Measurements from ENCODE around the gene FLT4. TPM values are rescaled to one million over a fixed set of nuclear protein-coding genes. Genes with fewer than 3 reads are reported as not detected.

FLT4 gene
- total and polyA plus RNA-seq, 7 donors = 0.23 to 16.9 (median 6.2) TPM

DNA sequence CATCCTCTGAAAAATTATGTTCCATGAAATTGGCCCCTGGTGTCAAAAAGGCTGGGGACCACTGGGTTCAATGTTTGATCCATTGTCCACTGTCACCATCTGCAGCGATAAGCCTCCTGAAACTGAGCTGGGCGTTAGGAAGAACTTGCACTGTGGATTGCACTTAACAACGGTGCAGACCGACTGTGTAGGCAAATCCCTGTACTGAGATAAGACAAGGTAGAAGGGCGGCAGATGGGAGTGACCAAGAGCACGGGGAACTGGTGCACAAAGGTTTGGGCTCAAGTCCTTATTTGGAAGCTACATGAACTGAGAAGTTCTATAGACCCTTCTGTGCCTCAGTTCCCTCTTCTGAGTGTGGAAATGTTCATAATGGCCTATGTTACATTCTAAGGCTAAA, 41.6 kb upstream of the FLT4 start:
- Histone ChIP-seq H3K4me3 (no peak overlapping the region), H3K9me3 (peaks cover 0 to 6% (median 0%) of the 10 kb centered on the region in 4 donors), H3K4me1 (no peaks in the 10 kb centered on the region), H3K27ac (no peak overlapping the region), H3K27me3 (peaks cover 0 to 29% (median 4%) of the 10 kb centered on the region in 3 donors), H3K36me3 (no peaks in the 10 kb centered on the region)
- DNase-seq = no peak
- intact Hi-C loops (cut with DNase I) = no loop called here
- TF ChIP-seq EP300 (IDR thresholded peaks at IDR 0.05) (no peak), POLR2A (IDR thresholded peaks at IDR 0.05) (no peak), POLR2AphosphoS5 (IDR thresholded peaks at IDR 0.05) (no peak)
- TF ChIP-seq, protein P1, sequence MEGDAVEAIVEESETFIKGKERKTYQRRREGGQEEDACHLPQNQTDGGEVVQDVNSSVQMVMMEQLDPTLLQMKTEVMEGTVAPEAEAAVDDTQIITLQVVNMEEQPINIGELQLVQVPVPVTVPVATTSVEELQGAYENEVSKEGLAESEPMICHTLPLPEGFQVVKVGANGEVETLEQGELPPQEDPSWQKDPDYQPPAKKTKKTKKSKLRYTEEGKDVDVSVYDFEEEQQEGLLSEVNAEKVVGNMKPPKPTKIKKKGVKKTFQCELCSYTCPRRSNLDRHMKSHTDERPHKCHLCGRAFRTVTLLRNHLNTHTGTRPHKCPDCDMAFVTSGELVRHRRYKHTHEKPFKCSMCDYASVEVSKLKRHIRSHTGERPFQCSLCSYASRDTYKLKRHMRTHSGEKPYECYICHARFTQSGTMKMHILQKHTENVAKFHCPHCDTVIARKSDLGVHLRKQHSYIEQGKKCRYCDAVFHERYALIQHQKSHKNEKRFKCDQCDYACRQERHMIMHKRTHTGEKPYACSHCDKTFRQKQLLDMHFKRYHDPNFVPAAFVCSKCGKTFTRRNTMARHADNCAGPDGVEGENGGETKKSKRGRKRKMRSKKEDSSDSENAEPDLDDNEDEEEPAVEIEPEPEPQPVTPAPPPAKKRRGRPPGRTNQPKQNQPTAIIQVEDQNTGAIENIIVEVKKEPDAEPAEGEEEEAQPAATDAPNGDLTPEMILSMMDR (IDR thresholded peaks at IDR 0.05) = no peak
- 69 to 75% methylated on average over 6 of the region's 6 CpGs for WGBS, 2 donors

- H3K27me3 ChIP-seq = peaks cover 0 to 29% (median 4%) of the 10 kb centered on the region in 3 donors
- no peaks in the 10 kb centered on the region for H3K36me3 ChIP-seq
- H3K4me1 ChIP-seq = no peaks in the 10 kb centered on the region
- WGBS, 2 donors = 52 to 63% methylated on average over 6 of the region's 6 CpGs
- peaks cover 0 to under 1% (median 0%) of the 10 kb centered on the region in 4 donors for H3K9me3 ChIP-seq
- H3K27ac ChIP-seq = no peak overlapping the region
- no peak for TF ChIP-seq EP300 (IDR thresholded peaks at IDR 0.05)
- TF ChIP-seq POLR2A (IDR thresholded peaks at IDR 0.05) = no peak
- TF ChIP-seq, protein P1 (IDR thresholded peaks at IDR 0.05) = no peak
- no peak for TF ChIP-seq POLR2AphosphoS5 (IDR thresholded peaks at IDR 0.05)
- DNase-seq = no peak
- intact Hi-C loops (cut with DNase I) = no loop called here
- no peak overlapping the region for H3K4me3 ChIP-seq
Observed at GRCh38 chr5:180690562-180690961, 41.2 kb upstream of the FLT4 start.

- H3K27me3 ChIP-seq = peaks cover 0 to 32% (median 4%) of the 10 kb centered on the region in 3 donors
- no peaks in the 10 kb centered on the region for H3K9me3 ChIP-seq
- WGBS, 2 donors = 59 to 66% methylated on average over 7 of the region's 7 CpGs
- TF ChIP-seq EP300 (IDR thresholded peaks at IDR 0.05) = no peak
- TF ChIP-seq POLR2AphosphoS5 (IDR thresholded peaks at IDR 0.05) = no peak
- TF ChIP-seq, protein P1 (IDR thresholded peaks at IDR 0.05) = no peak
- TF ChIP-seq POLR2A (IDR thresholded peaks at IDR 0.05) = no peak
- H3K27ac ChIP-seq = no peak overlapping the region
- no peaks in the 10 kb centered on the region for H3K4me1 ChIP-seq
- no peaks in the 10 kb centered on the region for H3K36me3 ChIP-seq
- DNase-seq = no peak
- no peak overlapping the region for H3K4me3 ChIP-seq
- intact Hi-C loops (cut with DNase I) = no loop called here
Observed at GRCh38 chr5:180689775-180690174, 40.4 kb upstream of the FLT4 start.

DNA sequence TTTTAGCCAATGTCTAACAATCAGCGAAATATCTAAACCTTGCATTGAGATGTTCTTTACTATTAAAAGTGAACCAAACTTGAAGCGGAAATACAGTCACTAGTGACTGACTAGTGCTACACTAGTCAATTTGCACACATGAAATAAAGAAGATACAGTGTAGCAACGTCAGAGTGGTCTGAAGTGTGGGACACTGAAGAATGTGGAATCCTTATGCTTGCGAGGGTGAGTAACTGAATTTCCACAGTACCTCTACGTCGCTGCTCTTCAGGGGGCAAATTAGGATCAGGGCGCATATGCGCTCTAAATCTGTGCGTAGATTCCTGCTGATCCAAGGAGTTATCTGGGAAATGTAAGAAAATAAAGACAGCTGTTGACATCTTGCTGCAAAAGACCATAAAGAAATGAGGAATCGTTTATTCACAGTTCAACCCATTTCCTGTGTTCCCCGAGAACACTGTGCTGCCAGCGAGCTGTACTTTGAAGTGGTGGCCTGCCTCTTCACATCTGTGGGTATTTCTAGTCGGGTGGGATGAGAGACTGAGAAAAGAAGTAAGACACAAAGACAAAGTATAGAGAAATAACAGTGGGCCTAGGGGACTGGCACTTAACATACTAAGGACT, 39.8 kb upstream of the FLT4 start:
- peaks cover 0 to 38% (median 4%) of the 10 kb centered on the region in 3 donors for H3K27me3 ChIP-seq
- no peak overlapping the region for H3K27ac ChIP-seq
- DNase-seq = no peak
- no peaks in the 10 kb centered on the region for H3K36me3 ChIP-seq
- intact Hi-C loops (cut with DNase I) = no loop called here
- no peak overlapping the region for H3K4me3 ChIP-seq
- TF ChIP-seq EP300 (IDR thresholded peaks at IDR 0.05) (no peak), POLR2AphosphoS5 (IDR thresholded peaks at IDR 0.05) (no peak), POLR2A (IDR thresholded peaks at IDR 0.05) (no peak)
- TF ChIP-seq, protein P1 (IDR thresholded peaks at IDR 0.05) = no peak
- no peaks in the 10 kb centered on the region for H3K4me1 ChIP-seq
- 52 to 70% methylated on average over 13 of the region's 13 CpGs for WGBS, 2 donors
- no peaks in the 10 kb centered on the region for H3K9me3 ChIP-seq

Measured in sigmoid colon (tissue), 7 donors.